AG10803 (cell line): ENCODE results near the gene SEC22C.
"Not testable (repeated sequence)": the region's sequence is repeated elsewhere in the genome, so short reads cannot be mapped to it uniquely, and the experiment has no call there.

Experiments used
- DNase-seq: peaks from one replicate; pipeline ENCODE4 v3.0.0; 2010; ENCODE audit warnings: low read depth
- H3K4me3 ChIP-seq: 2 replicates; pipeline ENCODE4 v1.5.1; 2011; ENCODE audit warnings: mild to moderate bottlenecking, low read length, control low read depth
- CTCF ChIP-seq: conservative IDR thresholded peaks from 2 replicates; pipeline ENCODE4 v1.5.1; 2011; ENCODE audit warnings: mild to moderate bottlenecking, low read length, control low read depth, inconsistent platforms

SEC22C gene

GRCh38 chr3:42578054-42578453, 3.7 kb downstream of the SEC22C start:
- DNase-seq: no peak
- no peak for TF ChIP-seq CTCF
- no peak overlapping the region for H3K4me3 ChIP-seq

- no peak for TF ChIP-seq CTCF
- no peak overlapping the region for H3K4me3 ChIP-seq
- DNase-seq: no peak
Measured at GRCh38 chr3:42575137-42575741, 6.5 kb downstream of the SEC22C start.

- H3K4me3 ChIP-seq: no peak overlapping the region
- TF ChIP-seq CTCF: peak; percentile 60
- peak; percentile 24 for DNase-seq
Measured at GRCh38 chr3:42572278-42572677, 9.5 kb downstream of the SEC22C start.

GRCh38 chr3:42569593-42570142, 12.1 kb downstream of the SEC22C start:
- H3K4me3 ChIP-seq: no peak overlapping the region

GRCh38 chr3:42562047-42562907, 19.5 kb downstream of the SEC22C start:
- no peak for DNase-seq
- no peak overlapping the region for H3K4me3 ChIP-seq
- TF ChIP-seq CTCF: no peak

More at GRCh38 chr3:42569593-42570142, 12.1 kb downstream of the SEC22C start:
- no peak for DNase-seq
- no peak for TF ChIP-seq CTCF

GRCh38 chr3:42557854-42558253, 23.9 kb downstream of the SEC22C start:
- DNase-seq: no peak
- no peak for TF ChIP-seq CTCF
- H3K4me3 ChIP-seq: no peak overlapping the region

GRCh38 chr3:42556817-42557216, 24.9 kb downstream of the SEC22C start:
- not testable (repeated sequence) for H3K4me3 ChIP-seq, DNase-seq
